ENCODE measurements around the gene SEMA3B.
"Not testable (repeated sequence)": the region's sequence is repeated elsewhere in the genome, so short reads cannot be mapped to it uniquely, and the experiment has no call there.

- TF ChIP-seq POLR2A (IDR thresholded peaks at IDR 0.05; ENCODE audit: low read depth, low read length); ELK1 (IDR thresholded peaks at IDR 0.05; ENCODE audit: borderline replicate concordance, low read depth, low read length); MAZ (IDR thresholded peaks at IDR 0.05; ENCODE audit: borderline replicate concordance, low read depth, low read length); CEBPB (IDR thresholded peaks at IDR 0.05; ENCODE audit: low read depth, low read length); MXI1 (IDR thresholded peaks at IDR 0.05; ENCODE audit: borderline replicate concordance, low read depth, low read length); SMC3 (IDR thresholded peaks at IDR 0.05; ENCODE audit: low read depth, low read length); RCOR1 (IDR thresholded peaks at IDR 0.05; ENCODE audit: insufficient replicate concordance, low read length); CHD1 (IDR thresholded peaks at IDR 0.05; ENCODE audit: low read depth, low read length); FOS (IDR thresholded peaks at IDR 0.05; ENCODE audit: low read depth, low read length); RFX5 (IDR thresholded peaks at IDR 0.05; ENCODE audit: low read depth, low read length); USF2 (IDR thresholded peaks at IDR 0.05; ENCODE audit: low read depth, low read length): not testable (repeated sequence)
- TF ChIP-seq, protein P1, sequence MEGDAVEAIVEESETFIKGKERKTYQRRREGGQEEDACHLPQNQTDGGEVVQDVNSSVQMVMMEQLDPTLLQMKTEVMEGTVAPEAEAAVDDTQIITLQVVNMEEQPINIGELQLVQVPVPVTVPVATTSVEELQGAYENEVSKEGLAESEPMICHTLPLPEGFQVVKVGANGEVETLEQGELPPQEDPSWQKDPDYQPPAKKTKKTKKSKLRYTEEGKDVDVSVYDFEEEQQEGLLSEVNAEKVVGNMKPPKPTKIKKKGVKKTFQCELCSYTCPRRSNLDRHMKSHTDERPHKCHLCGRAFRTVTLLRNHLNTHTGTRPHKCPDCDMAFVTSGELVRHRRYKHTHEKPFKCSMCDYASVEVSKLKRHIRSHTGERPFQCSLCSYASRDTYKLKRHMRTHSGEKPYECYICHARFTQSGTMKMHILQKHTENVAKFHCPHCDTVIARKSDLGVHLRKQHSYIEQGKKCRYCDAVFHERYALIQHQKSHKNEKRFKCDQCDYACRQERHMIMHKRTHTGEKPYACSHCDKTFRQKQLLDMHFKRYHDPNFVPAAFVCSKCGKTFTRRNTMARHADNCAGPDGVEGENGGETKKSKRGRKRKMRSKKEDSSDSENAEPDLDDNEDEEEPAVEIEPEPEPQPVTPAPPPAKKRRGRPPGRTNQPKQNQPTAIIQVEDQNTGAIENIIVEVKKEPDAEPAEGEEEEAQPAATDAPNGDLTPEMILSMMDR (conservative IDR thresholded peaks at IDR 0.05; ENCODE audit: low read depth, low read length) = not testable (repeated sequence)
These were observed 15.2 kb downstream of the SEMA3B start for GRCh38 chr3:50284121-50284520.
